CD4-positive, alpha-beta T cell treated with Interferon alpha-2 for 1 hour (primary cell): Measurements from ENCODE around the gene WNT3A.
A peak's percentile ranks its signal among the peaks of the same experiment; 100 is the strongest.

Experiments used
- DNase-seq, 2 donors: peaks; one replicate each; pipeline ENCODE4 v3.0.0-alpha.2; 2020 to 2022

Gene WNT3A

GRCh38 chr1:228071839-228072657, 65.2 kb downstream of the WNT3A start:
- no peak for DNase-seq

- no peak for DNase-seq
Observed at GRCh38 chr1:228072658-228073043, 65.9 kb downstream of the WNT3A start.

- DNase-seq: no peak
Observed at GRCh38 chr1:228073061-228073856, 66.5 kb downstream of the WNT3A start.

GRCh38 chr1:228073857-228074545, 67.2 kb downstream of the WNT3A start:
- no peak for DNase-seq

- DNase-seq: no peak
Observed at GRCh38 chr1:228074954-228075730, 68.3 kb downstream of the WNT3A start.

- no peak for DNase-seq
Observed at GRCh38 chr1:228075801-228076271, 69.0 kb downstream of the WNT3A start.

GRCh38 chr1:228076796-228077430, 70.1 kb downstream of the WNT3A start:
- no peak for DNase-seq

GRCh38 chr1:228077565-228078330, 71.0 kb downstream of the WNT3A start:
- no peak for DNase-seq

GRCh38 chr1:228079013-228079412, 72.2 kb downstream of the WNT3A start:
- DNase-seq: no peak

- DNase-seq: no peak
Observed at GRCh38 chr1:228079601-228080263, 72.9 kb downstream of the WNT3A start.

- DNase-seq: no peak
Observed at GRCh38 chr1:228081144-228081543, 74.3 kb downstream of the WNT3A start.

- DNase-seq: no peak
Observed at GRCh38 chr1:228081578-228082213, 74.9 kb downstream of the WNT3A start.

- DNase-seq: peak; percentile 91 to 95
Observed at GRCh38 chr1:228082214-228082917, 75.6 kb downstream of the WNT3A start, which contains the start of gene ARF1. Gene ARF1, plus strand, starts transcription at chr1:228082708. Its CDS starts 14,407 bp downstream, at chr1:228097115.

- DNase-seq: peak in 1 of 2 donors; percentile 47
Observed at GRCh38 chr1:228082918-228083870, 76.4 kb downstream of the WNT3A start.

GRCh38 chr1:228083871-228084278, 77.1 kb downstream of the WNT3A start:
- no peak for DNase-seq

- no peak for DNase-seq
Observed at GRCh38 chr1:228084325-228084724, 77.5 kb downstream of the WNT3A start.

- DNase-seq: no peak
Observed at GRCh38 chr1:228084797-228085196, 78.0 kb downstream of the WNT3A start.
